Superior temporal gyrus (tissue), 1 donor: ENCODE data around the gene BAZ2B.

Source experiments
- DNase-seq: peaks from one replicate; pipeline ENCODE4 v3.0.0-alpha.2; 2016; ENCODE audit errors: extremely low spot score

The BAZ2B gene

GRCh38 chr2:159462961-159463360 is 153.4 kb downstream of the BAZ2B start:
- no peak for DNase-seq

GRCh38 chr2:159462201-159462785 is 154.1 kb downstream of the BAZ2B start:
- no peak for DNase-seq

- no peak for DNase-seq
Observed at GRCh38 chr2:159461076-159461475, 155.3 kb downstream of the BAZ2B start.

- no peak for DNase-seq
Observed at GRCh38 chr2:159460227-159460626, 156.1 kb downstream of the BAZ2B start.

GRCh38 chr2:159459279-159459678 is 157.1 kb downstream of the BAZ2B start:
- no peak for DNase-seq

- no peak for DNase-seq
Observed at GRCh38 chr2:159457589-159457988, 158.8 kb downstream of the BAZ2B start.

GRCh38 chr2:159456500-159457426 is 159.6 kb downstream of the BAZ2B start:
- no peak for DNase-seq

- no peak for DNase-seq
Observed at GRCh38 chr2:159455330-159455918, 160.9 kb downstream of the BAZ2B start.

- no peak for DNase-seq
Observed at GRCh38 chr2:159454185-159454584, 162.2 kb downstream of the BAZ2B start.

GRCh38 chr2:159450180-159450579 is 166.2 kb downstream of the BAZ2B start:
- DNase-seq, result no peak

GRCh38 chr2:159449504-159450124 is 166.7 kb downstream of the BAZ2B start:
- no peak for DNase-seq

GRCh38 chr2:159446817-159447216 is 169.5 kb downstream of the BAZ2B start:
- no peak for DNase-seq

- DNase-seq, result no peak
Observed at GRCh38 chr2:159446201-159446600, 170.1 kb downstream of the BAZ2B start.

- no peak for DNase-seq
Observed at GRCh38 chr2:159445307-159445706, 171.0 kb downstream of the BAZ2B start.

GRCh38 chr2:159444754-159445153 is 171.6 kb downstream of the BAZ2B start:
- DNase-seq, result no peak

- no peak for DNase-seq
Observed at GRCh38 chr2:159442159-159442852, 174.0 kb downstream of the BAZ2B start.

- no peak for DNase-seq
Observed at GRCh38 chr2:159441182-159441581, 175.2 kb downstream of the BAZ2B start.

GRCh38 chr2:159439421-159439820 is 176.9 kb downstream of the BAZ2B start:
- DNase-seq, result no peak

GRCh38 chr2:159438720-159439353 is 177.5 kb downstream of the BAZ2B start:
- no peak for DNase-seq

- no peak for DNase-seq
Observed at GRCh38 chr2:159438284-159438683, 178.1 kb downstream of the BAZ2B start.

- no peak for DNase-seq
Observed at GRCh38 chr2:159432610-159433009, 183.7 kb downstream of the BAZ2B start.
